ES-I3 (cell line): ENCODE data around the gene CHST8.

ENCODE experiments used
- H3K36me3 ChIP-seq: 2 replicates; pipeline ENCODE4 v1.6.1; 2013; ENCODE audit warnings: mild to moderate bottlenecking, low read length, control low read depth, moderate library complexity; ENCODE audit not compliant: insufficient read depth
- H3K4me1 ChIP-seq: 2 replicates; pipeline ENCODE4 v1.6.1; 2013; ENCODE audit warnings: mild to moderate bottlenecking, control low read depth, low read length; ENCODE audit not compliant: insufficient read depth
- H3K9ac ChIP-seq: 2 replicates; pipeline ENCODE4 v1.6.1; 2013; ENCODE audit warnings: low read depth, mild to moderate bottlenecking, low read length, moderate library complexity
- H3K9me3 ChIP-seq: 2 replicates; pipeline ENCODE4 v1.6.1; 2013; ENCODE audit warnings: mild to moderate bottlenecking, low read length, moderate library complexity; ENCODE audit not compliant: control insufficient read depth, insufficient read depth

The CHST8 gene

GRCh38 chr19:33794683-33795369 lies 173.1 kb downstream of the CHST8 start:
- H3K4me1 ChIP-seq, result peaks cover 17% of the 10 kb centered on the region
- H3K9ac ChIP-seq, result peak overlapping the region; percentile 79
- H3K36me3 ChIP-seq, result no peaks in the 10 kb centered on the region
- no peaks in the 10 kb centered on the region for H3K9me3 ChIP-seq

- H3K4me1 ChIP-seq, result peaks cover 21% of the 10 kb centered on the region
- H3K9me3 ChIP-seq, result no peaks in the 10 kb centered on the region
- peak overlapping the region; percentile 79 for H3K9ac ChIP-seq
- peaks cover 1% of the 10 kb centered on the region; the same call in 1 of the 2 replicates for H3K36me3 ChIP-seq
Observed at GRCh38 chr19:33795370-33796163, 173.8 kb downstream of the CHST8 start.

- peak within 1 kb of the TSS; percentile 87 for H3K9ac ChIP-seq
- peaks cover 20% of the 10 kb centered on the region for H3K4me1 ChIP-seq
Observed at GRCh38 chr19:33796164-33796875, 174.6 kb downstream of the CHST8 start, which contains the start of gene KCTD15. Gene KCTD15 (plus strand): TSS chr19:33796870. CDS start chr19:33800455, 3,585 bp downstream.

GRCh38 chr19:33797802-33798671 lies 176.3 kb downstream of the CHST8 start:
- H3K36me3 ChIP-seq, result peaks cover 6% of the 10 kb centered on the region; the same call in 1 of the 2 replicates
- H3K9ac ChIP-seq, result peak overlapping the region; percentile 87
- peaks cover 17% of the 10 kb centered on the region for H3K4me1 ChIP-seq
- H3K9me3 ChIP-seq, result no peaks in the 10 kb centered on the region

More at GRCh38 chr19:33796164-33796875, 174.6 kb downstream of the CHST8 start, which contains the start of gene KCTD15:
- Histone ChIP-seq H3K36me3 (peaks cover 6% of the 10 kb centered on the region; the same call in 1 of the 2 replicates), H3K9me3 (no peaks in the 10 kb centered on the region)

- H3K9me3 ChIP-seq, result no peaks in the 10 kb centered on the region
- peaks cover 17% of the 10 kb centered on the region for H3K4me1 ChIP-seq
- H3K36me3 ChIP-seq, result peaks cover 6% of the 10 kb centered on the region; the same call in 1 of the 2 replicates
- H3K9ac ChIP-seq, result peak overlapping the region; percentile 80
Observed at GRCh38 chr19:33798681-33799111, 176.9 kb downstream of the CHST8 start.

GRCh38 chr19:33799476-33799875 lies 177.7 kb downstream of the CHST8 start:
- peak overlapping the region; percentile 80; the same call in 1 of the 2 replicates for H3K9ac ChIP-seq
- no peaks in the 10 kb centered on the region for H3K9me3 ChIP-seq
- H3K4me1 ChIP-seq, result peaks cover 13% of the 10 kb centered on the region
- H3K36me3 ChIP-seq, result peaks cover 9% of the 10 kb centered on the region; the same call in 1 of the 2 replicates

GRCh38 chr19:33800012-33800680 lies 178.4 kb downstream of the CHST8 start:
- H3K4me1 ChIP-seq, result peaks cover 13% of the 10 kb centered on the region

GRCh38 chr19:33801411-33801810 lies 179.7 kb downstream of the CHST8 start:
- H3K36me3 ChIP-seq, result peaks cover 14% of the 10 kb centered on the region; the same call in 1 of the 2 replicates
- H3K4me1 ChIP-seq, result peaks cover 13% of the 10 kb centered on the region
- H3K9ac ChIP-seq, result no peak overlapping the region
- no peaks in the 10 kb centered on the region for H3K9me3 ChIP-seq

More at GRCh38 chr19:33800012-33800680, 178.4 kb downstream of the CHST8 start:
- Histone ChIP-seq H3K9me3 (no peaks in the 10 kb centered on the region), H3K9ac (no peak overlapping the region), H3K36me3 (peaks cover 14% of the 10 kb centered on the region; the same call in 1 of the 2 replicates)

- H3K36me3 ChIP-seq, result peaks cover 14% of the 10 kb centered on the region
- H3K9me3 ChIP-seq, result no peaks in the 10 kb centered on the region
- H3K4me1 ChIP-seq, result peaks cover 13% of the 10 kb centered on the region
- H3K9ac ChIP-seq, result no peak overlapping the region
Observed at GRCh38 chr19:33802001-33802400, 180.2 kb downstream of the CHST8 start.

- Histone ChIP-seq H3K9me3 (no peaks in the 10 kb centered on the region), H3K9ac (no peak overlapping the region), H3K36me3 (peaks cover 14% of the 10 kb centered on the region), H3K4me1 (peaks cover 13% of the 10 kb centered on the region)
Observed at GRCh38 chr19:33802801-33803200, 181.0 kb downstream of the CHST8 start.

- H3K9ac ChIP-seq, result no peak overlapping the region
- peaks cover 13% of the 10 kb centered on the region for H3K4me1 ChIP-seq
- peaks cover 14% of the 10 kb centered on the region for H3K36me3 ChIP-seq
- H3K9me3 ChIP-seq, result no peaks in the 10 kb centered on the region
Observed at GRCh38 chr19:33803383-33803782, 181.6 kb downstream of the CHST8 start.

GRCh38 chr19:33804021-33804799 lies 182.5 kb downstream of the CHST8 start:
- H3K9ac ChIP-seq, result no peak overlapping the region
- H3K4me1 ChIP-seq, result peaks cover 10% of the 10 kb centered on the region
- H3K36me3 ChIP-seq, result peaks cover 14% of the 10 kb centered on the region
- H3K9me3 ChIP-seq, result no peaks in the 10 kb centered on the region
